GM10266 (cell line): ENCODE data around the gene HECA.

Experiments used
- DNase-seq: peaks from one replicate; pipeline ENCODE4 v3.0.0; 2012; ENCODE audit errors: extremely low spot score
- TF ChIP-seq, protein P1 (sequence below): IDR thresholded peaks from 2 replicates; pipeline ENCODE4 v1.5.1; 2012; ENCODE audit warnings: mild to moderate bottlenecking, low read depth; ENCODE audit not compliant: control insufficient read depth, insufficient read depth; ENCODE audit errors: missing control alignments

Gene HECA

DNA sequence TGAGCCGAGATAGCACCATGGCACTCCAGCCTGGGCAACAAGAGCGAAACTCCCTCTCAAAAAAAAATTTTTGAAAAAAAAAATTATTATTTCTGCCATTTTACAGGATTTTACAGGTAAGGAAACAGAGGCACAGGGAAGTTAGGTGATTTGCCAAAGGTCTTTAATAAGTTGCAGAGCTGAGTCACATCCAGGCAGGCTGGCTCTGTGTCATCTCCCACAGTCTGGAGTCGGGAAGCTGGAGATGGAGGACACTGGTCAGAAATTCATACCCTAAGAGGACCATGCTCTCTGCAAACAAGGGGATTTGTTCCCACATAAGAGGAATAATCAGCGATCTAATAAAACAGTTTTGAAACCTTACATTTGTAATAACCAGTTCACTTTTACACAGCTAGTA lies 24.1 kb downstream of the HECA start:
- TF ChIP-seq, protein P1, sequence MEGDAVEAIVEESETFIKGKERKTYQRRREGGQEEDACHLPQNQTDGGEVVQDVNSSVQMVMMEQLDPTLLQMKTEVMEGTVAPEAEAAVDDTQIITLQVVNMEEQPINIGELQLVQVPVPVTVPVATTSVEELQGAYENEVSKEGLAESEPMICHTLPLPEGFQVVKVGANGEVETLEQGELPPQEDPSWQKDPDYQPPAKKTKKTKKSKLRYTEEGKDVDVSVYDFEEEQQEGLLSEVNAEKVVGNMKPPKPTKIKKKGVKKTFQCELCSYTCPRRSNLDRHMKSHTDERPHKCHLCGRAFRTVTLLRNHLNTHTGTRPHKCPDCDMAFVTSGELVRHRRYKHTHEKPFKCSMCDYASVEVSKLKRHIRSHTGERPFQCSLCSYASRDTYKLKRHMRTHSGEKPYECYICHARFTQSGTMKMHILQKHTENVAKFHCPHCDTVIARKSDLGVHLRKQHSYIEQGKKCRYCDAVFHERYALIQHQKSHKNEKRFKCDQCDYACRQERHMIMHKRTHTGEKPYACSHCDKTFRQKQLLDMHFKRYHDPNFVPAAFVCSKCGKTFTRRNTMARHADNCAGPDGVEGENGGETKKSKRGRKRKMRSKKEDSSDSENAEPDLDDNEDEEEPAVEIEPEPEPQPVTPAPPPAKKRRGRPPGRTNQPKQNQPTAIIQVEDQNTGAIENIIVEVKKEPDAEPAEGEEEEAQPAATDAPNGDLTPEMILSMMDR = no peak
- no peak for DNase-seq

- DNase-seq = no peak
- TF ChIP-seq, protein P1 = no peak
Observed at GRCh38 chr6:139161169-139161568, 26.3 kb downstream of the HECA start.

DNA sequence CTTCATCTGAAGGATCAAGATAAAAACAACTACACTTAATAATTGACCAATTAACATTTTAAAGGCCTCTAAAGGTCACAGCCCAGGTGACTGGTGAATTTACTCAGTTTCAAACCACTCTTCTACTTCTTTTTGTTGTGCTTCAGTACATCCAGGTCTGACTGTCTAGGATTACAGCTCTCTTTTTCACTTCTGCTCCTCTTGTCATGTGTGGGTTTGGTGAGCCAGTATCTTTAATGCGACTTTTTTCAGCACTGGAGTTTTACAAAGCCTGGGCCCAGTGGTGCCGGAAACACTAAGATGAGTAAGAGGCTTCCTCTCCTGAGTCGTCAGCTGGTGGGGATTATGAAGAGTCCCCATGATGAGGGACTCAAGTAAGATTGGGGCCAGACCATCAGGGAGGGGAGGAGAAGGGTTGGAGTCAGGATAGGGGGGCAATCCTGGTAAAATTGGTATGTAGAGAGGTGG lies 27.0 kb downstream of the HECA start:
- peak; percentile 85 for DNase-seq
- TF ChIP-seq, protein P1 = no peak

GRCh38 chr6:139164001-139164400 lies 29.1 kb downstream of the HECA start:
- TF ChIP-seq, protein P1 = no peak
- no peak for DNase-seq

GRCh38 chr6:139165324-139165723 lies 30.4 kb downstream of the HECA start:
- no peak for DNase-seq
- TF ChIP-seq, protein P1 = no peak

- TF ChIP-seq, protein P1 = no peak
- no peak for DNase-seq
Observed at GRCh38 chr6:139166238-139166955, 31.5 kb downstream of the HECA start.

- no peak for DNase-seq
- TF ChIP-seq, protein P1 = no peak
Observed at GRCh38 chr6:139166956-139167313, 32.1 kb downstream of the HECA start.
